H9 (cell line): ENCODE data around the gene GPD1L. TPM values are rescaled to one million over a fixed set of nuclear protein-coding genes. Genes with fewer than 3 reads are reported as not detected.

Source experiments
- DNase-seq: peaks from one replicate; pipeline ENCODE4 v3.0.0-alpha.2; 2017
- H2AFZ ChIP-seq: one replicate; pipeline ENCODE4 v1.6.1; 2013; ENCODE audit warnings: mild to moderate bottlenecking, low read length, control low read depth, moderate library complexity
- H2AK5ac ChIP-seq: 2 replicates; pipeline ENCODE4 v1.6.1; 2013; ENCODE audit warnings: low read length, control low read depth, mixed read lengths; ENCODE audit not compliant: insufficient read length
- H2BK120ac ChIP-seq: one replicate; pipeline ENCODE4 v1.6.1; 2013; ENCODE audit warnings: low read depth, mild to moderate bottlenecking, low read length, control low read depth, inconsistent platforms; ENCODE audit not compliant: poor library complexity, severe bottlenecking
- H2BK12ac ChIP-seq: 2 replicates; pipeline ENCODE4 v1.6.1; 2013; ENCODE audit warnings: low read length, control low read depth, mixed read lengths, low read depth; ENCODE audit not compliant: insufficient read length
- H2BK15ac ChIP-seq: 2 replicates; pipeline ENCODE4 v1.6.1; 2013; ENCODE audit warnings: low read depth, low read length, control low read depth
- H2BK20ac ChIP-seq: one replicate; pipeline ENCODE4 v1.6.1; 2013; ENCODE audit warnings: low read depth, mild to moderate bottlenecking, low read length, control low read depth, inconsistent platforms; ENCODE audit not compliant: poor library complexity, severe bottlenecking
- H2BK5ac ChIP-seq: 2 replicates; pipeline ENCODE4 v1.6.1; 2013; ENCODE audit warnings: low read length, control low read depth, mixed read lengths; ENCODE audit not compliant: insufficient read length
- H3K14ac ChIP-seq: 2 replicates; pipeline ENCODE4 v1.6.1; 2013; ENCODE audit warnings: low read length, control low read depth; ENCODE audit not compliant: insufficient read depth
- H3K18ac ChIP-seq: 2 replicates; pipeline ENCODE4 v1.6.1; 2013; ENCODE audit warnings: low read depth, mild to moderate bottlenecking, mixed read lengths, low read length, control low read depth; ENCODE audit not compliant: insufficient read length
- H3K23ac ChIP-seq: 2 replicates; pipeline ENCODE4 v1.6.1; 2013; ENCODE audit warnings: low read length, control low read depth, mixed read lengths, low read depth; ENCODE audit not compliant: insufficient read length
- H3K23me2 ChIP-seq: 2 replicates; pipeline ENCODE4 v1.6.1; 2013; ENCODE audit warnings: low read depth, mild to moderate bottlenecking, mixed read lengths, low read length, control low read depth; ENCODE audit not compliant: insufficient read length, poor library complexity, severe bottlenecking
- H3K27ac ChIP-seq: 2 replicates; pipeline ENCODE4 v1.5.1; 2013; ENCODE audit warnings: low read length, control low read depth, mixed read lengths, low read depth; ENCODE audit not compliant: insufficient read length
- H3K27me3 ChIP-seq: 2 replicates; pipeline ENCODE4 v1.6.1; 2013; ENCODE audit warnings: low read length, control low read depth, inconsistent platforms; ENCODE audit not compliant: insufficient read depth
- H3K4ac ChIP-seq: 2 replicates; pipeline ENCODE4 v1.6.1; 2013; ENCODE audit warnings: low read depth, mild to moderate bottlenecking, control low read depth, inconsistent platforms, low read length, moderate library complexity
- H3K4me1 ChIP-seq: 2 replicates; pipeline ENCODE4 v1.6.1; 2013; ENCODE audit warnings: low read length, control low read depth, inconsistent platforms; ENCODE audit not compliant: insufficient read depth
- H3K4me2 ChIP-seq: 2 replicates; pipeline ENCODE4 v1.6.1; 2013; ENCODE audit warnings: low read length, control low read depth, mixed read lengths; ENCODE audit not compliant: insufficient read length, insufficient read depth
- H3K56ac ChIP-seq: 2 replicates; pipeline ENCODE4 v1.6.1; 2013; ENCODE audit warnings: low read depth, mild to moderate bottlenecking, mixed read lengths, low read length, control low read depth; ENCODE audit not compliant: insufficient read length
- H3K79me1 ChIP-seq: 2 replicates; pipeline ENCODE4 v1.6.1; 2013; ENCODE audit warnings: low read depth, mild to moderate bottlenecking, moderate library complexity, low read length, control low read depth, inconsistent platforms; ENCODE audit not compliant: insufficient read depth, poor library complexity, severe bottlenecking
- H3K79me2 ChIP-seq: 2 replicates; pipeline ENCODE4 v1.6.1; 2013; ENCODE audit warnings: low read length, control low read depth, inconsistent platforms; ENCODE audit not compliant: insufficient read depth
- H3K9ac ChIP-seq: 2 replicates; pipeline ENCODE4 v1.6.1; 2013; ENCODE audit warnings: low read length, control low read depth, mixed read lengths; ENCODE audit not compliant: insufficient read length; ENCODE audit errors: extremely low read depth
- H3K9me3 ChIP-seq: one replicate; pipeline ENCODE4 v1.6.1; 2013; ENCODE audit warnings: low read depth, low read length, inconsistent platforms; ENCODE audit not compliant: control insufficient read depth
- H3T11ph ChIP-seq: one replicate; pipeline ENCODE4 v1.6.1; 2013; ENCODE audit warnings: mild to moderate bottlenecking, low read length, control low read depth, inconsistent platforms
- H4K20me1 ChIP-seq: one replicate; pipeline ENCODE4 v1.6.1; 2013; ENCODE audit not compliant: control insufficient read depth, insufficient read length, insufficient read depth
- H4K5ac ChIP-seq: 2 replicates; pipeline ENCODE4 v1.6.1; 2013; ENCODE audit warnings: low read depth, mild to moderate bottlenecking, mixed read lengths, low read length, control low read depth; ENCODE audit not compliant: insufficient read length
- H4K8ac ChIP-seq: replicated peaks from 2 replicates; pipeline ENCODE4 v1.6.1; 2013; ENCODE audit warnings: low read length, control low read depth, mixed read lengths, low read depth; ENCODE audit not compliant: insufficient read length
- H4K91ac ChIP-seq: 2 replicates; pipeline ENCODE4 v1.6.1; 2013; ENCODE audit warnings: low read depth, mild to moderate bottlenecking, moderate library complexity, mixed read lengths, low read length, control low read depth; ENCODE audit not compliant: insufficient read length
- H3K27ac Mint-ChIP-seq, 3 experiments: 2 replicates in 2 of 3; 3 replicates in 1 of 3; pipeline ENCODE4 v1.8.0; 2020 to 2021; ENCODE audit warnings: mixed read lengths in 3 of 3, mild to moderate bottlenecking in 1 of 3, moderate library complexity in 1 of 3
- H3K27me3 Mint-ChIP-seq: 2 replicates; pipeline ENCODE4 v1.8.0; 2021; ENCODE audit warnings: low read depth, mild to moderate bottlenecking, moderate library complexity, mixed read lengths
- H3K36me3 Mint-ChIP-seq, 3 experiments: 2 replicates in 2 of 3; 3 replicates in 1 of 3; pipeline ENCODE4 v1.8.0; 2020 to 2021; ENCODE audit warnings: low read depth in 3 of 3, mixed read lengths in 3 of 3; ENCODE audit not compliant: insufficient read depth in 1 of 3
- H3K4me1 Mint-ChIP-seq, 2 experiments: 2 replicates each; pipeline ENCODE4 v1.8.0; 2020; ENCODE audit warnings: mixed read lengths in 2 of 2
- H3K4me3 Mint-ChIP-seq, 2 experiments: 2 replicates in 1 of 2; 3 replicates in 1 of 2; pipeline ENCODE4 v1.8.0; 2020 to 2021; ENCODE audit warnings: mild to moderate bottlenecking in 2 of 2, mixed read lengths in 2 of 2, moderate library complexity in 1 of 2
- H3K9me3 Mint-ChIP-seq, 2 experiments: 2 replicates in 1 of 2; 3 replicates in 1 of 2; pipeline ENCODE4 v1.8.0; 2020; ENCODE audit warnings: mild to moderate bottlenecking in 2 of 2, mixed read lengths in 2 of 2, moderate library complexity in 1 of 2
- CTCF ChIP-seq: fragments of 200-600 bp; sonication (generic); conservative IDR thresholded peaks from 3 replicates; pipeline ENCODE4 v1.8.0; 2021; ENCODE audit warnings: antibody characterized with exemption, mild to moderate bottlenecking
- total RNA-seq: library from RNA; stranded (reverse); gene quantifications from 2 replicates; pipeline ENCODE4 v1.2.1, GENCODE V29; 2021

GPD1L gene
- total RNA-seq, 1 experiment from 2014 or later: 3.7 TPM

- Mint-ChIP-seq H3K27me3 (peaks cover 1% of the 10 kb centered on the region; the same call in 1 of the 2 replicates), H3K27ac (no peak overlapping the region), H3K4me3 (no peak overlapping the region), H3K36me3 (no peaks in the 10 kb centered on the region), H3K4me1 (no peaks in the 10 kb centered on the region), H3K9me3 (no peaks in the 10 kb centered on the region)
- no peak overlapping the region for H2AFZ ChIP-seq
- no peak overlapping the region for H3K23ac ChIP-seq
- no peak overlapping the region for H3K4ac ChIP-seq
- no peaks in the 10 kb centered on the region for H3K79me2 ChIP-seq
- H2BK120ac ChIP-seq: no peak overlapping the region
- no peaks in the 10 kb centered on the region for H3K9me3 ChIP-seq
- no peak for TF ChIP-seq CTCF
- no peak overlapping the region for H2BK15ac ChIP-seq
- H3K27ac ChIP-seq: no peak overlapping the region
- H3K18ac ChIP-seq: no peak overlapping the region
- no peaks in the 10 kb centered on the region for H3K79me1 ChIP-seq
- no peak overlapping the region for H3K56ac ChIP-seq
- no peaks in the 10 kb centered on the region for H4K20me1 ChIP-seq
- no peak overlapping the region for H2AK5ac ChIP-seq
- H3K9ac ChIP-seq: no peak overlapping the region
- H3K23me2 ChIP-seq: no peaks in the 10 kb centered on the region
- H3T11ph ChIP-seq: no peak overlapping the region
- no peaks in the 10 kb centered on the region for H3K27me3 ChIP-seq
- H4K8ac ChIP-seq: no peak overlapping the region
- no peak for DNase-seq
- H2BK12ac ChIP-seq: no peak overlapping the region
- no peak overlapping the region for H2BK5ac ChIP-seq
- H3K4me2 ChIP-seq: no peak overlapping the region
- H4K91ac ChIP-seq: no peak overlapping the region
- no peak overlapping the region for H2BK20ac ChIP-seq
- H3K14ac ChIP-seq: no peak overlapping the region
- H4K5ac ChIP-seq: no peak overlapping the region
- no peaks in the 10 kb centered on the region for H3K4me1 ChIP-seq
These were observed 97.4 kb downstream of the GPD1L start for GRCh38 chr3:32203854-32204253.
